ENCODE results near the gene AREL1. TPM values are rescaled to one million over a fixed set of nuclear protein-coding genes. Genes with fewer than 3 reads are reported as not detected.
A peak's percentile ranks its signal among the peaks of the same experiment; 100 is the strongest.

Gene AREL1
- total RNA-seq, 1 donor from 2014 or later: 16.6 TPM

DNA sequence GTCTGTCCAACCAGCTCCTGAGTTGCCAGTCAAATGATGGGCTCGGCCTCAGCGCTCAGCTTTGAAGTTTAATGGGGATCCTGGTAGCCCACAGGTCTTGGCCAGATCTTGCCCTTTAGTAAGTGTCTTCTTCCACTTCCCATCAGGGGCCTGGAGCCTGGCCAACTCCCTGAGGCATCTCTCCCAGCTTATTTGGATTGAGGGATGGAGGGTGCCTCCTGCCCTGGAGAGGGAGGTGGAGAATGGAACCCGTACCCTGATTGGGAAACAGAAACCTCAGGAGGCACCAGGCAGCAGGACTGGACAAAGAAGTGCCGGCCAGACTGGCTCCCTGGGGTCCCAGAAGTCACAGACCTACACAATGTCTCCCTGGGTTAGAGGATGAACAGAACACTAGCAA, 60.3 kb downstream of the AREL1 start:
- Histone ChIP-seq H3K36me3 (ENCODE audit: control insufficient read depth, insufficient read depth, low read length) (no peaks in the 10 kb centered on the region), H3K4me3 (ENCODE audit: low read depth, low read length) (no peak overlapping the region), H3K27me3 (ENCODE audit: control insufficient read depth, insufficient read depth, low read length) (no peaks in the 10 kb centered on the region)
- DNase-seq (ENCODE audit: low read depth): no peak
- no peak for TF ChIP-seq CTCF (IDR thresholded peaks at IDR 0.05; ENCODE audit: insufficient read depth, low read length, severe bottlenecking)
- no peak for FAIRE-seq

DNA sequence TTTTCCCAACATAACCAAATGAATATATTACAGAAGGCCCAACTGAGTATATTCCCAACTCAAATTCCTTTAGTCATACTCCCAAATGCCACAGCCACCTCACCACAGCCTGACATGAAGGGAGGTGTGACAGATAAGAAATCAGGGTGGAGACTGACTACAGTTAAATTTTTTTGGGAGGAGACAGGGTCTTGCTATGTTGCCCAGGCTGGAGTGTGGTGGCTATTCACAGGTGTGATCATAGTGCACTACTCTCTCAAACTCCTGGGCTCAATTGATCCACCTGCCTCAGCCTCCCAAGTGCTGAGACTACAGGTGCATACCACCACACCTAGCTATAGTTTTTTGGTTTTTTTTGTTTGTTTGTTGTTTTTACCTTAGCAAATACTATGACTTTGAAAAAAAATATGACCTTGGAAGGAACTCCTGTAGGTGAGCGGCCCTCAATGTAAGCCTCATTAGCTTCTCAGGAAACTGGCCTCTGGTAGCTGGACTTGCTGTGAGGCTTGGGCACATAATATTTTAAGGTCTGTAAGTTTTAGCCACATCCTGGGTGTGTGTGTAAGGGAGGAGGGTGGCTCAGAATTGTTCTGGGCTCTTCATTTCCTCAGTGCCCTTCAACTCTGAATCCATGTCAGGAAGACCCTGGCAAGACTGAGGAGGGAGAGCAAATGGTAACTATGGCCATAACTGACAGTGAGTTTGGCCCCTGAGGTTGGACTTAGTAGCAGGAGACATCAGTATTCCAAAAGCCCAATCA, 61.8 kb downstream of the AREL1 start:
- DNase-seq (ENCODE audit: low read depth): no peak
- no peak for TF ChIP-seq CTCF (IDR thresholded peaks at IDR 0.05; ENCODE audit: insufficient read depth, low read length, severe bottlenecking)
- no peak for FAIRE-seq
- Histone ChIP-seq H3K36me3 (ENCODE audit: control insufficient read depth, insufficient read depth, low read length) (no peaks in the 10 kb centered on the region), H3K4me3 (ENCODE audit: low read depth, low read length) (no peak overlapping the region), H3K27me3 (ENCODE audit: control insufficient read depth, insufficient read depth, low read length) (no peaks in the 10 kb centered on the region)

DNA sequence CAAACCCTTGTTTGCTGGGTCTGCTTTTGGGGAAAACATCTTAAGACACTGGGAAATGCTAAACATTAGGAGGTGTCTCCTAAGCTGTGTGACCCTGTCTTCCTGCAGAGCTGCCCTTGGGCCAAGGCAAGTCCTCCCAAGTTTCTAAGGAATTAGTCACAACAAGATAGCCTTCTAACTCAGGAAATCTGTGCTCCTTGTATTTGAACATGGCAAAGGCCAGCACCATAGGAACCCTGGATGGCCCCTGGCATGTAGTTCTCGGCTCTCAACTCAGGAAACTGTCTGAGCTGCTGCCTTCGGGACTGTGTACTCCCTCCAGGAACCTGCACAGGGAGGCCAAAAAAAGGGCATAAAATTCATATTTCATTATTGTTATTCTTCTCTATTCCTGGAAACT, 63.2 kb downstream of the AREL1 start:
- no peak for TF ChIP-seq CTCF (IDR thresholded peaks at IDR 0.05; ENCODE audit: insufficient read depth, low read length, severe bottlenecking)
- Histone ChIP-seq H3K4me3 (ENCODE audit: low read depth, low read length) (no peak overlapping the region), H3K27me3 (ENCODE audit: control insufficient read depth, insufficient read depth, low read length) (no peaks in the 10 kb centered on the region), H3K36me3 (ENCODE audit: control insufficient read depth, insufficient read depth, low read length) (no peaks in the 10 kb centered on the region)
- DNase-seq (ENCODE audit: low read depth) (peak; percentile 61), FAIRE-seq (no peak)

GRCh38 chr14:74649167-74649566, 63.7 kb downstream of the AREL1 start:
- no peak for TF ChIP-seq CTCF (IDR thresholded peaks at IDR 0.05; ENCODE audit: insufficient read depth, low read length, severe bottlenecking)
- no peak for DNase-seq (ENCODE audit: low read depth)
- H3K4me3 ChIP-seq (ENCODE audit: low read depth, low read length): no peak overlapping the region
- no peaks in the 10 kb centered on the region for H3K36me3 ChIP-seq (ENCODE audit: control insufficient read depth, insufficient read depth, low read length)
- FAIRE-seq: no peak
- H3K27me3 ChIP-seq (ENCODE audit: control insufficient read depth, insufficient read depth, low read length): no peaks in the 10 kb centered on the region

- DNase-seq (ENCODE audit: low read depth) (no peak), FAIRE-seq (peak; percentile 18)
- Histone ChIP-seq H3K27me3 (ENCODE audit: control insufficient read depth, insufficient read depth, low read length) (no peaks in the 10 kb centered on the region), H3K4me3 (ENCODE audit: low read depth, low read length) (no peak overlapping the region), H3K36me3 (ENCODE audit: control insufficient read depth, insufficient read depth, low read length) (no peaks in the 10 kb centered on the region)
- no peak for TF ChIP-seq CTCF (IDR thresholded peaks at IDR 0.05; ENCODE audit: insufficient read depth, low read length, severe bottlenecking)
Measured at GRCh38 chr14:74648601-74649000, 64.3 kb downstream of the AREL1 start.

Data from bronchial epithelial cell (primary cell).